Measurements from ENCODE around the gene NLGN3. TPM values are rescaled to one million over a fixed set of nuclear protein-coding genes. Genes with fewer than 3 reads are reported as not detected.

The NLGN3 gene
- total and polyA plus RNA-seq, 7 donors, result 0.04 to 0.32 (median 0.10) TPM

GRCh38 chrX:71198066-71198465 lies 53.4 kb downstream of the NLGN3 start:
- Histone ChIP-seq H3K36me3 (ENCODE audit: insufficient read depth in 1 of 2, low read depth in 1 of 2) (no peaks in the 10 kb centered on the region), H3K27ac (no peak overlapping the region), H3K9me3 (no peaks in the 10 kb centered on the region), H3K27me3 (ENCODE audit: insufficient read depth in 3 of 3, low read length in 2 of 3) (peaks cover 0 to 7% (median 0%) of the 10 kb centered on the region in 3 donors), H3K4me3 (no peak overlapping the region), H3K4me1 (no peaks in the 10 kb centered on the region)
- intact Hi-C loops (cut with DNase I), result no loop called here
- TF ChIP-seq CTCF (IDR thresholded peaks at IDR 0.05), result no peak
- DNase-seq (no peak), ATAC-seq (no peak)
- 75 to 79% (median 76%) methylated on average over 3 of the region's 3 CpGs for WGBS, 3 donors

- Histone ChIP-seq H3K4me3 (no peak overlapping the region), H3K9me3 (no peaks in the 10 kb centered on the region), H3K27ac (no peak overlapping the region), H3K36me3 (ENCODE audit: insufficient read depth in 1 of 2, low read depth in 1 of 2) (no peaks in the 10 kb centered on the region), H3K27me3 (ENCODE audit: insufficient read depth in 3 of 3, low read length in 2 of 3) (peaks cover 0 to 7% (median 0%) of the 10 kb centered on the region in 3 donors), H3K4me1 (no peaks in the 10 kb centered on the region)
- ATAC-seq, result no peak
- WGBS, 3 donors, result 72 to 85% (median 82%) methylated on average over 7 of the region's 7 CpGs
- intact Hi-C loops (cut with DNase I), result no loop called here
- DNase-seq, result no peak
- no peak for TF ChIP-seq CTCF (IDR thresholded peaks at IDR 0.05)
Measured at GRCh38 chrX:71199252-71200008, 54.8 kb downstream of the NLGN3 start.

GRCh38 chrX:71210816-71211215 lies 66.2 kb downstream of the NLGN3 start:
- Histone ChIP-seq H3K27ac (no peak overlapping the region), H3K4me1 (no peaks in the 10 kb centered on the region), H3K4me3 (no peak overlapping the region), H3K27me3 (ENCODE audit: insufficient read depth in 3 of 3, low read length in 2 of 3) (peaks cover 0 to 12% (median 0%) of the 10 kb centered on the region in 3 donors), H3K36me3 (ENCODE audit: insufficient read depth in 1 of 2, low read depth in 1 of 2) (no peaks in the 10 kb centered on the region), H3K9me3 (no peaks in the 10 kb centered on the region)
- intact Hi-C loops (cut with DNase I), result no loop called here
- DNase-seq (no peak), ATAC-seq (no peak)
- TF ChIP-seq CTCF (IDR thresholded peaks at IDR 0.05), result no peak
- 56 to 73% (median 59%) methylated on average over 3 of the region's 3 CpGs for WGBS, 3 donors

- H3K9me3 ChIP-seq, result no peaks in the 10 kb centered on the region
Measured at GRCh38 chrX:71212536-71212935, 67.9 kb downstream of the NLGN3 start.

More at GRCh38 chrX:71212536-71212935, 67.9 kb downstream of the NLGN3 start:
- ATAC-seq (no peak), DNase-seq (no peak)
- H3K27me3 ChIP-seq (ENCODE audit: insufficient read depth in 3 of 3, low read length in 2 of 3), result peaks cover 0 to 16% (median 0%) of the 10 kb centered on the region in 3 donors
- intact Hi-C loops (cut with DNase I), result no loop called here
- no peaks in the 10 kb centered on the region for H3K36me3 ChIP-seq (ENCODE audit: insufficient read depth in 1 of 2, low read depth in 1 of 2)
- H3K4me3 ChIP-seq, result no peak overlapping the region
- H3K4me1 ChIP-seq, result no peaks in the 10 kb centered on the region
- TF ChIP-seq CTCF (IDR thresholded peaks at IDR 0.05), result no peak
- WGBS, 3 donors, result 58 to 61% (median 59%) methylated on average over 5 of the region's 5 CpGs
- H3K27ac ChIP-seq, result no peak overlapping the region
